Pancreas (tissue), 10 donors: ENCODE data around the gene GNAL. TPM values are rescaled to one million over a fixed set of nuclear protein-coding genes. Genes with fewer than 3 reads are reported as not detected.

Experiments used
- ATAC-seq, 4 donors: fragments of 200-7000 bp; cut with Tn5 transposase; one replicate each; pipeline versions ENCODE4 v1.8.0 to v1.9.1; 2020; ENCODE audit warnings: mild to moderate bottlenecking in 4 of 4, moderate library complexity in 4 of 4
- DNase-seq, 6 donors: peaks; one replicate each; pipeline ENCODE4 v3.0.0-alpha.2; 2020
- FAIRE-seq: peaks from 2 replicates; lab custom pipeline; 2012; peaks lifted over from hg19 to GRCh38; lab: Jason Lieb, UNC
- H3K27ac ChIP-seq, 4 donors: fragments of 200-600 bp; sonication (generic); 1 replicate in 3 of 4; 2 replicates in 1 of 4; pipeline versions ENCODE4 v1.5.0 to v1.8.0; 2020
- H3K27me3 ChIP-seq, 4 donors: fragments of 200-600 bp; one replicate each; pipeline ENCODE4 v1.8.0; 2021
- H3K36me3 ChIP-seq, 3 donors: fragments of 200-600 bp; sonication (generic) in 1 of 3; one replicate each; pipeline versions ENCODE4 v1.5.0 to v1.8.0; 2020 to 2021
- H3K4me1 ChIP-seq, 3 donors: fragments of 200-600 bp; one replicate each; pipeline ENCODE4 v1.8.0; 2021
- H3K4me3 ChIP-seq, 4 donors: fragments of 200-600 bp; sonication (generic) in 2 of 4; one replicate each; pipeline versions ENCODE4 v1.5.0 to v1.8.0; 2020 to 2021
- H3K9me3 ChIP-seq, 4 donors: fragments of 200-600 bp; one replicate each; pipeline ENCODE4 v1.8.0; 2021
- CTCF ChIP-seq, 4 donors: fragments of 200-600 bp; sonication (generic) in 3 of 4; IDR thresholded peaks; one replicate each; pipeline versions ENCODE4 v1.5.0 to v1.8.0; 2021; ENCODE audit warnings: antibody characterized with exemption in 4 of 4
- WGBS, 2 donors: extraction: QIAGEN DNeasy Blood & Tissue Kit; methylation state at CpG; one replicate each; pipeline ENCODE4 v1.1.7; 2013; 5-methylcytosine and 5-hydroxymethylcytosine counted together
- intact Hi-C, 3 donors: fragments of 100-400 bp; cut with DNase I; formaldehyde crosslinking; loops; one replicate each; pipeline versions ENCODE4 v1.11.1 to v1.14.2; 2022
- polyA plus RNA-seq, 2 donors: library from polyadenylated mRNA; stranded (reverse); fragments of 200-250 nt; gene quantifications; one replicate each; pipeline ENCODE4 v1.2.3, GENCODE V29; 2013
- total RNA-seq, 6 donors: library from RNA; stranded (reverse); fragmentation: NEBNext Ultra II Directional in 4 of 6; extraction: Animal tissue kit (Norgen Biotek cat#: 25700) in 4 of 6; gene quantifications; one replicate each; pipeline versions ENCODE4 v1.2.1 to v1.2.4, GENCODE V29; 2021 to 2023
- donor health status: healthy with polysubstance abuse.
- donor health status: DM: no; HTN: no; CAD: no; lungs with moderate emphysema.
- donor health status: DM: no; HTN: no; CAD: no.
- donor health status: control.
- donor health status: control.
- donor health status: Bipolar disorder and iron deficiency.
- donor health status: DM: yes; HTN: yes; CAD: no.
- donor health status: DM: no; HTN: no; CAD: no.
- donor health status: DM: no; HTN: no; CAD: no.
- donor health status: DM: yes; HTN: yes; CAD: no.

GNAL gene
- total and polyA plus RNA-seq, 8 donors, result 0.22 to 2.2 (median 0.71) TPM

- H3K27me3 ChIP-seq, result no peaks in the 10 kb centered on the region
- no peaks in the 10 kb centered on the region for H3K4me1 ChIP-seq
- DNase-seq, result no peak
- 78 to 83% methylated on average over 4 of the region's 4 CpGs for WGBS, 2 donors
- ATAC-seq, result no peak
- H3K9me3 ChIP-seq, result no peaks in the 10 kb centered on the region
- no peak for TF ChIP-seq CTCF (IDR thresholded peaks at IDR 0.05)
- FAIRE-seq, result no peak
- H3K36me3 ChIP-seq, result no peaks in the 10 kb centered on the region
- intact Hi-C loops, result no loop called here
- H3K4me3 ChIP-seq, result no peak overlapping the region
- no peak overlapping the region for H3K27ac ChIP-seq
These were observed 156.6 kb downstream of the GNAL start for GRCh38 chr18:11845654-11846053.

DNA sequence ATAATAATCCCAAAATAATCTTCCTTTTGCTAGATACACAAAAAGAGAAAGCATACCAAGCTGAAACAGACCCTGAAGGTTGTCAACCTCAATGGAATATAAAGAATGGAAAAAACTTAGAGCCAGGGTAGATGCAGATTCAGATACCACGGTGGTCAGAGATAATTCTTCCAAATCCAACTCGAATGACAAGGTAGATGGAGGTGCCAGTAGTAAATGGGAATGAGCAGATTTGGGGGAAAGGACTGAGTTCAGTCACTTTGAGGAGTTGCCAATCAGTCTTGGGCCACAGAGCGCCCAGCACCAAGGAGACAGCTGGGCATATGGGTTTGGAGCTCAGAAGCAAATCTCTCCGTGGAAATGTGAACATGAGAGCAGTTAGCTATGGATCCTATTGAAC is 158.7 kb downstream of the GNAL start:
- intact Hi-C loops, result no loop called here
- Histone ChIP-seq H3K27me3 (no peaks in the 10 kb centered on the region), H3K4me1 (peaks cover 1 to 4% (median 4%) of the 10 kb centered on the region in 3 donors), H3K27ac (no peak overlapping the region), H3K36me3 (no peaks in the 10 kb centered on the region), H3K9me3 (no peaks in the 10 kb centered on the region), H3K4me3 (no peak overlapping the region)
- FAIRE-seq (no peak), ATAC-seq (no peak), DNase-seq (no peak)
- no peak for TF ChIP-seq CTCF (IDR thresholded peaks at IDR 0.05)
- WGBS, 2 donors, result 56 to 63% methylated on average over 4 of the region's 4 CpGs

DNA sequence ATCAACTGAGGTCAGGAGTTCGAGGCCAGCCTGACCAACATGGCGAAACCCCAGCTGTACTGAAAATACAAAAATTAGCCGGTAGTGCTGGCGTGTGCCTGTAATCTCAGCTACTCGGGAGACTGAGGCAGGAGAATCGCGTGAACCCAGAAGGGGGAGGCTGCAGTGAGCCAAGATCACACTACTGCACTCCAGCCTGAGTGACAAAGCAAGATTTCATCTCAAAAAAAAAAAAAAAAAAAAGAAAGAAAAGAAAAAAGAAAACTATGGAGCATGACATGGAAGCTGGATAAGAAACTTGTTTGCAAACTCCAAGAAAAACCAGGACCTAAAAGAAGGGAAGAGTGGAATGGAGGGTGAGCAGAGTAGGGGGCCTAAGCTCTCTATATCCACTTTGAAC is 160.2 kb downstream of the GNAL start:
- no peaks in the 10 kb centered on the region for H3K9me3 ChIP-seq
- H3K36me3 ChIP-seq, result no peaks in the 10 kb centered on the region
- DNase-seq (no peak), ATAC-seq (no peak), FAIRE-seq (no peak)
- intact Hi-C loops, result no loop called here
- no peak overlapping the region for H3K27ac ChIP-seq
- H3K27me3 ChIP-seq, result no peaks in the 10 kb centered on the region
- 76 to 89% methylated on average over 7 of the region's 7 CpGs for WGBS, 2 donors
- no peak overlapping the region for H3K4me3 ChIP-seq
- no peak for TF ChIP-seq CTCF (IDR thresholded peaks at IDR 0.05)
- peaks cover 13 to 16% (median 15%) of the 10 kb centered on the region in 3 donors for H3K4me1 ChIP-seq

DNA sequence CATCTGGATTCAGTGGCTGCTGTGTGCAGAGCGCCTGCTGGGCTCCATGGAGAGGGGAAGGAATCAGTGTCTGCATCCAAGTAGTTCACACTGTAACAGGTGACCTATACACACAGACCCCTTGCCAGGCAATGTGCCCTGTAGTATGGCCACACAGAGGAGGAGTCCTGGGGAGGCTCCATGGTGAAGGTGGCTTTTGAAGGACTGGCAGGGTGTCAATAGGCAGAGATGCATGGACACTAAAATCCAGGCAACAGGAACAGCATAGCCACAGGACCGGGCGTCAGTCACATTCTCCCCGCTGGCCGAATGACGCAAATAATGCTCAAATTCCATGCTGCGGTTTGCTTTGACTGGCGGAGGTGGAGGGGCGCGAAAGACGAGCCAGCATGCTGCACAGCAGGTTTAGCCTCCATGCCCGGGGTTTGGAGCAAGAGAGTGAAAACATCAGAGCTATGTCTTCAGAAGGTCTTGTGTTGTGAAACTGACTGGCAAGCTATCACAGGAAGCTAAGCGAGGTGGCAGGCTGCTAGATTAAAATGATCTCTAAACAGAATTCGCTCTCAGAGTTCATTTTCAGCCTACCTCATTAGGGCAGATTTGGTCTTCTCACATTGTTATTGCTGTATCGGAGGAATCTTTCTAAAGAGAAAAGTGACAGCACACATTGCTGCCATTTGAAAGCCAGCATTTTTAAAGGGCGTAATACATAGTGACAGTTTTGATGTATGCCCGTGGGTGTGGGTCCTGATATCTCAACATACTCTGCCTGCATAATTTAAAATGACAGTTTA is 161.0 kb downstream of the GNAL start:
- Histone ChIP-seq H3K36me3 (no peaks in the 10 kb centered on the region), H3K27me3 (no peaks in the 10 kb centered on the region), H3K4me1 (peaks cover 13 to 16% (median 15%) of the 10 kb centered on the region in 3 donors), H3K4me3 (peak overlapping the region in 3 of 4 donors; percentile 62 to 82 (median 74)), H3K9me3 (no peaks in the 10 kb centered on the region), H3K27ac (peak overlapping the region; percentile 80 to 88 (median 82))
- ATAC-seq (peak; percentile 51 to 65 (median 60)), DNase-seq (peak in 5 of 6 donors; percentile 39 to 71 (median 55)), FAIRE-seq (no peak)
- 3 to 8% methylated on average over 17 of the region's 17 CpGs for WGBS, 2 donors
- TF ChIP-seq CTCF (IDR thresholded peaks at IDR 0.05), result no peak
- intact Hi-C loops, result no loop called here

- intact Hi-C loops, result no loop called here
- no peaks in the 10 kb centered on the region for H3K9me3 ChIP-seq
- H3K36me3 ChIP-seq, result no peaks in the 10 kb centered on the region
- ATAC-seq, result peak; percentile 54 to 62 (median 56)
- no peaks in the 10 kb centered on the region for H3K27me3 ChIP-seq
- no peak for FAIRE-seq
- H3K27ac ChIP-seq, result peak overlapping the region; percentile 80 to 88 (median 82)
- H3K4me1 ChIP-seq, result peaks cover 13 to 16% (median 15%) of the 10 kb centered on the region in 3 donors
- WGBS, 2 donors, result 0% methylated on average over 10 of the region's 10 CpGs
- no peak for DNase-seq
- no peak for TF ChIP-seq CTCF (IDR thresholded peaks at IDR 0.05)
- peak overlapping the region; percentile 62 to 82 (median 72) for H3K4me3 ChIP-seq
These were observed 161.7 kb downstream of the GNAL start for GRCh38 chr18:11850821-11851145.
